NCI-H2081 (cell line): Measurements from ENCODE around the gene CDC34.

Experiments
- DNase-seq, 2 experiments: peaks; one replicate each; lab custom pipeline; 2025; lab: John Stamatoyannopoulos, UW

Gene CDC34

DNA sequence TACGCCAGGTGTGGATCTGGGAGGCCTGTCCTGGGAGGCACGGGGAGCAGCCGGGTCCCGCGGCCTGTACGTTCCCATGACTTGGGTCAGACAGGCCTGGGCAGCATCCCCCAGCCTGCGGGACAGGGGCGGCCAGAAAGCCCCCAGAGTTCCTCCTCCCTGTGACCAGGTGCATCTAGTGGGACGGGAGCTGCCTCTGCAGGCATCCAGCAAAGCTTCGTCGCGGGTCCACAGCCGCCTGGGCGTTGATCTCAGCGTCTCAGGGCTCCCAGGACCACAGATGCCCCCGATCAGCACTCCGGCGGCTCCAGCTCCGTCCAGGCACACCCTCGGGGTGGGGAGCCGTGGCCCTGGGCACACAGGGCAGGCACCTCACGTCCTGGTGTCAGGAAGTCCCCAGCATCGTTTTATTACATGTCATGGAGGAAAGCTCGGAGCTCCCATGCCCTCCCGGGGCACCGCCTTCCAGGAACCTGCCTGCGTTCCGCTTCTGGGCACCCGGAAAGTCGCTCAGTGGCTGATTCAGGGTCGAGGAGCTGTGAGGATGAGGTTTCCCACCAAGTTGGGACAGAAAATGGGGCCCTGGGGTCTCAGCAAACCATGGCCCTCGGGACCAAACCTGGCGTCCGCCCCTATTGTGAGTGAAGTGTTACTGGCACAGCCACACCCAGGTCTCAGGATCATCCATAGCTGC, 10.8 kb downstream of the CDC34 start:
- no peak for DNase-seq

DNA sequence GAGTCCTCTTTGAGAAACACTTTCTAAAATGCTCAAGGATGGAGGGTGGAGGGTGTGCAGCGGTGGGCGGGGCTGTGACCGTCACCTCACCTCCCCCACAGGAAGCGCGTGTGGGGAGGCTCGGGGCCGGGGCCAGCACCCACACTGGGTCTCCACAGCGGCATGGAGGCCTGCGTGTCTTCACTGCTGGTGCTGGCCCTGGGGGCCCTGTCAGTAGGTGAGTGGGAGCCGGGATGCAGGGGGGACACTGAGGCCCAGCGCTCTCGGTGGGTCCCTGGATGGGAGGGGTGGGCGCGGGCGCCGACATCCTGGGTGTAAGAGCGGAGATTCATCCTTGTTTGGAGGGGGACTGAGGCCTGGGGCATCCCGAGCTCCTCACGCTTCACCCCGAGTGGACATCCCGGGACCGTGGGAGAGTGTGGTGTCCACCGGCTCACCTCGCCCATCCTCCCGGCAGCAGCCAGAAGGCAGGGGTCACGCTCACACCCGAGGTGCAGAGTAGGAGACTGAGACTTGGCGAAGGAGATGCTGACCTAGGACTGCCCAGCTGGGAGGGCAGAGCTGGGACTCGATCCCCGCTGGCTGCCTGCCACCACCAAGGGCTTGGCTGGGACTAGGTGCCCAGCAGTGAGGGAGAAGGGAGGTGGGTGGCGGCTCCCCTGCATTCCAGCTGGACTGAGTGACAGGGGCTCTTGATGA, 12.5 kb downstream of the CDC34 start, which contains the start of gene GZMM:
Gene GZMM, plus strand, starts transcription at position 144 of the 699 bp plus-strand sequence. Its CDS starts 19 bp downstream, at position 163.
- DNase-seq = no peak

DNA sequence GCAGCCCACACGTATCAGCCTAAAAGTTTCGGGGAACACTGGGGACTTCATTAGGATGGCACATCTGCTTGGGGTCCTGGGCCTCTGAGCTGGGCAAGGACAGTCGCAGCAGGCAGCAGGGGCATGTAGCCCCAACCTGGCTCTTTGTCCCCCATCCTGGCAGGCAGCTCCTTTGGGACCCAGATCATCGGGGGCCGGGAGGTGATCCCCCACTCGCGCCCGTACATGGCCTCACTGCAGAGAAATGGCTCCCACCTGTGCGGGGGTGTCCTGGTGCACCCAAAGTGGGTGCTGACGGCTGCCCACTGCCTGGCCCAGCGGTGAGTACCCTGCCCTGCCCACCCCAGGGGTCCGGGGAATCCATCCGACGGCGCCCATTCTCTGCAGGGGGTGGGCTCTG, 15.6 kb downstream of the CDC34 start:
- DNase-seq = no peak

DNA sequence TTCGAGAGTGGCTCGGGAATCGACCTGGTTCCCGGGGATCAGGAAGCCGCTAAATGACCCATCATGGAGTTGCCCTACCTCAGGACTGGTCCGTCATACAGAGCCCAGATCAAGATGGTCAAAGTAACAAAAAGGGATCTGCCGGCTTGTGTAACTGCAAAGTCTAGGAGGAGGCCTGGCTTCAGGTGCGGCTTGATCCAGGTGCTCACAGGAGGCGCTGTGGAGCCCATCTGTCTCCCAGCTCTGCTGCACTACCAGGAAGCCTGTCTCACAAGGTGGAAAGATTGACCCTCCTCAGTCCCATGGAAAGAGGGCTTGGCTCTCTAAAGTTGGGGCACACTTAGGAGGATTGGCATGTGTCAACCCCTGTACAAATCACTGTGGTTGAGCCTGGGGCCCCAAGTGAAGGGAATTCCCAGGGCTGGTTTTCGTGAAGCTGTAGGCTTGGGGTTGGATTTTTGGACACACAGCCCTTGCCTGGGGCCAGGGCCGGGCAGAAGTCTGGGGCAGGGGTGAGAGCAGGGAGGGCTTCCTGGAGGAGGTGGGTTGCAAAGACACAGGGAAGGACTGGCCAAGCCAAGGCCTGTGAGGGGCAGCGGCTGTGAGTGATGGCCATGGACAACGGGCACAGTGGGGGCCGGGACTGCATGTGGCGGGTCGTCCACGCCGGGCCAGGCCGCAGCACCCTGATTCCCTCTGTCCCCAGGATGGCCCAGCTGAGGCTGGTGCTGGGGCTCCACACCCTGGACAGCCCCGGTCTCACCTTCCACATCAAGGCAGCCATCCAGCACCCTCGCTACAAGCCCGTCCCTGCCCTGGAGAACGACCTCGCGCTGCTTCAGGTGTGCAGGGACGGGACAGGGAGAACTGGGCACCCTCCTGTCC, 16.5 kb downstream of the CDC34 start:
- no peak for DNase-seq

DNA sequence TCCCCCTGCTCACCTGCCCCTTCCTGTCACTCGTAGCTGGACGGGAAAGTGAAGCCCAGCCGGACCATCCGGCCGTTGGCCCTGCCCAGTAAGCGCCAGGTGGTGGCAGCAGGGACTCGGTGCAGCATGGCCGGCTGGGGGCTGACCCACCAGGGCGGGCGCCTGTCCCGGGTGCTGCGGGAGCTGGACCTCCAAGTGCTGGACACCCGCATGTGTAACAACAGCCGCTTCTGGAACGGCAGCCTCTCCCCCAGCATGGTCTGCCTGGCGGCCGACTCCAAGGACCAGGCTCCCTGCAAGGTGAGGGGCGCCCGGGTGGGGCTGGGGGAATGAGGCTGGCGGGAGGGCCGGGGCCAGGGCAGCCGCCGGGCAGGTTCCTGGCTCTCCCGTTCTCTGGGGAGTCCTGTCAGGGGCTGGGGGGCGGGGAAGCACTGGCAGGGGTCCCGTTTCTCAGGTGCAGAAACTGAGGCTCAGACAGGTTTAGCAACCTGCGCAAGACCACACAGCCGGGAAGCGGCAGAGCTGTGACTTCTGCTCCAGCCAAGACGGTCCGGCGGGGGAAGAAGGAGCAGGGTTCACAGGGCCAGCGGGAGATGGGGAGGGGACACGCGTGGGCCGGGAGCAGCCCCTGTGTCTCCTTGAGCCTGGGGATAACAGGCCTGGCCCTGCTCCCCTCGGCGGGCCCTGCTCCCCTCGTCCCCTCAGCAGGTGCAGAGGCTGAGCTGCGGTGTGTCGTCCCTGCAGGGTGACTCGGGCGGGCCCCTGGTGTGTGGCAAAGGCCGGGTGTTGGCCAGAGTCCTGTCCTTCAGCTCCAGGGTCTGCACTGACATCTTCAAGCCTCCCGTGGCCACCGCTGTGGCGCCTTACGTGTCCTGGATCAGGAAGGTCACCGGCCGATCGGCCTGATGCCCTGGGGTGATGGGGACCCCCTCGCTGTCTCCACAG, 17.6 kb downstream of the CDC34 start:
- DNase-seq = no peak

DNA sequence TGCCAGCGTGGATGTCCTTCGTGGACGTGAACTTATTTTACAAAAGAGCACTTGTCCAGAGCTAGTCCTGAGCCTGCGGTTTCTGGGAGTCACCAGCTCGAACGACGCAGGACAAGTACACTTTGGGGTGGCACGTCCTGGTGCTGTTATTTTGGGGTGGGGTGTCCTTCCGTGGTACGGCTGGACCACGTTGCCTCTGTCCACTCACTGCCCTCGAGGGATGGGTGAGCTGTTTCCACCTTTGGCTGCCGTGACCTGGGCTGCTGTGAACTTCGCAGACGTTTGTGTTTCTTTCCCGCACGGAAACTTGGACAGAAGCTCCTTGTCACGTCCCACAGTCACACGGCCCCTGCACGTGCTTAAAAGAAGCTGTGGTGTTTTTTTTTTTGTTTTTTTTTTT, 23.3 kb downstream of the CDC34 start:
- no peak for DNase-seq

DNA sequence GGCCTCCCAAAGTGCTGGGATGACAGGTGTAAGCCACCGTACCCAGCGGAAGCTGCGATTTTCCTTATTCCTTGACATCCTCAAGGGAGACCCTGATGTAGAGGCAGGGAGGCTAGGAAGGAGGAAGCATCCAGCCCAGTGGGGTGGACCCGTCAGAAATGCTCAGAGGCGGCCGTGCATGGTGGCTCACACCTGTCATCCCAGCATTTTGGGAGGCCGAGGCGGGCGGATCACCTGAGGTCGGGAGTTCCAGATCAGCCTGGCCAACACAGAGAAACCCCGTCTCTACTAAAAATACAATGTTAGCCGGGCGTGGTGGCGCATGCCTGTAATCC, 23.9 kb downstream of the CDC34 start:
- DNase-seq = no peak

DNA sequence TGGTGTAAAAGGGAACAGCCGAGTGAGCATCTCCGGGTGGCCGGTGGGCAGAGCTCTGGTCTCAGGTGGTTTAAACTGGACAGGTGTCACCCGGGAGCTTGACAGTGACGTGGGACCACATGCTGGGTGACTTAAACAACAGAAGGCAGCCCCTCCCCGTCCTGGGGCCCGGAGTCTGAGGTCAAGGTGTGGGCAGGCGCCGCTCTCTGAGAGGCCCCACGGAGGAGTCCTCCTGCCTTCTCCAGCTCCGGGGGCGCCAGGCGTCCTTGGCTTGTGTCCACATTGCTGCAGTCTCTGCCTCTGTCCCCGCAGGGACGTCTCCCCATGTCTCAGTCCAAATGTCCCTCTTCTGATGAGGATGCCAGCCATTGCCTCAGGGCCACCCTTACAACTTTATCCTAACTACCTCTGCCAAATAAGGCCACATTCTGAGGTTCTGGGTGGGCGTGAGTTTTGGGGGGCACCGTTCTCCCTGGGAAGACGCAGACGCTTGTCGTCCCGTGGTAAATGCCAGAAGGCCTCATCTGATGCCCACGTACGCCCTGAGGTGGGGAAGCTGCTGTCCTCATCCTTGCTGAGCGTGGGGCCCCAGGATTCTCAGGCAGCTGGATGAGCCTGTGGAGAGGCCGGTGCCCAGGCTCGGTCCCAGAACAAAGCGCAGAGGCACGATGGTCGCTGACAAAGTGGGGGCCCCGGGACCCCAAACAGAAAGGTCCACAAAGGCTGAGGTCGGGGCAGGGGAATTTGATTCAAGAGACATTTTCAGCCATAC, 25.2 kb downstream of the CDC34 start:
- no peak for DNase-seq

DNA sequence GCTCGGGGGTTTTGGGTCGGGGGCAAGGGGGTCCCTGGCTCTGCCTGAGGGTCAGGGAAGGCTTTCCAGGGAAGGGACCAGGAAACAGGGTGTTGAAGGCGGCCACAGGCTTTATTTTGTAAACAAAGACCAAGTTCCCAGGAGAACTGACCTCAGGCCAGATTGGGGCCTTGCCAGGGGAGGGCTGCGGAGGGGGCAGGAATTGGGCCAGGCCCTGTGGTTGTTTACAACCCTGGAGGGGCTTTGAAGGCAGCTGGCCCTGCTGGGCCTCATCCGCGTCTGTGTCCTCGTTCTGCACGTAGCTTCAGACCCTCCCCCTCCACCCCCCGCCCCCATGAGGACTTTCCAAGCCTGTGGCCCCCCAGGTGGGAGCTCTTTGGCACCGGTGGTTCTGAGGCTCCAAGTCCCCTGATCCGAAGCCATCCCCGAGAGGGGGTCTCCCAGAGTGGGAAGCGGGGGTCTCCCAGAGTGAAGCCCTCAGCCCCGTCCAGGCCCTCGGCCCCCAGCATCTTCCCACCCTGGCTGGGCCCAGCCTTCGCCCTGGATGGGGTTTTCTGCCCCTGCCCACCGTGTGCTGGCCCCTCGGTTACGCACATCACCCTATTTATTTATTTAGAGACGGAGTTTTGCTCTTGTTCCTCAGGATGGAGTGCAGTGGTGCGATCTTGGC, 27.3 kb downstream of the CDC34 start:
- DNase-seq = no peak

DNA sequence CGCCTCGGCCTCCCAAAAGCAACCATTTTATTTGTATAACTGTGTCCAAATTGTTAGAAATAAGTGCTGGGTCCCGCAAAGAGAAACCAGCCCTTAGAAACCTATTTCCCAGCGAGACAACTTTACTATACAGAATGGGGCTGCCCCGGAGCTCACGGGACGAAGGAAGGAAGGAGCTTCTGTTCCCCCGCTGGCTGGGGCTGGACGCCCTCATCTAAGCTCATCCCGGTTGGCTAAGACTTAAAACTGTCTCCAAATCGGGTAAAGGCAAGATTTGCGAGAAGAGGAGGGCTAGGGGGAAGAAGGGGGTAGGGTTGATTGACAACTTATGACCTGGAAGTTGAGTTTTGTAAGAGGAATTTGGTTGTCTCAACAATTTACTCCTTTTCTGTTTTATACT, 28.6 kb downstream of the CDC34 start:
- no peak for DNase-seq

DNA sequence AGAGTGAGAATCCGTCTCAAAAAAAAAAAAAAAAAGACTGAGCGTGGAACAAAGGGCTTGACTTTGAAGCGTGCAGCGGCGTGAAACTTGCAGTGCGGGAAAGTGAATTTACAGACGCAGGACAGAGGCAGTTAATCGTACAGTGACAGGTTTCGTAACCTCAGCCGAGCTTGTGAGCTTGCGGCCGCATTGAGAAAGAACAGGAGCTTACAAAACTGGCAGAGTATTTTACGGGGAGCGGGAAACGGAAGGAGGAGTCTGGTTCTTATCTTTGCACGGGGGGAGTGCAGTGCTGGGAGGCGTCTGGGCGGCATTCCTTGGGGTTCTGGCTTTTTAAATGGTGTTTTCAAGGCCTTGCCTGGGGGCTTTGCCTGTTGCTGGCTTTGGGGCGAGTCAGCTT, 34.8 kb downstream of the CDC34 start:
- DNase-seq = no peak

DNA sequence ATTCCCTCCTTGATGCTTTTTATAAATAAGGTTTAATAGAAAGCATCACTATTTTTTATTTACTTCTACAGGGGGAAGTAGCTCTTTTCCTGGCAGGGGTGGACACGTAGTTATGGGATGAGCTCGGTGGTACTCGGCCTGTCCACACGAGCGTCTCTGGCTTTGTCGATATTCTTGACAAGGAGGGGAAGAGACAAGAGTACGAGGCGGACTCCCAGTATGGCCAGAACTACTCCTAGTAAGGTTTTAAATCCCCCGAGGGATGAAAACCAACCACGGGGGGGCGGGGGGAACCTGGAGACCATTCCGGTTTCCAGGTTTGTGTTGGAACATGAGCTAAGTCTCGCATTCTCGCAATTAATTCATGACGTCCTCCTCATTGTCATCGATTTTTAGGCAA, 35.3 kb downstream of the CDC34 start:
- no peak for DNase-seq

DNA sequence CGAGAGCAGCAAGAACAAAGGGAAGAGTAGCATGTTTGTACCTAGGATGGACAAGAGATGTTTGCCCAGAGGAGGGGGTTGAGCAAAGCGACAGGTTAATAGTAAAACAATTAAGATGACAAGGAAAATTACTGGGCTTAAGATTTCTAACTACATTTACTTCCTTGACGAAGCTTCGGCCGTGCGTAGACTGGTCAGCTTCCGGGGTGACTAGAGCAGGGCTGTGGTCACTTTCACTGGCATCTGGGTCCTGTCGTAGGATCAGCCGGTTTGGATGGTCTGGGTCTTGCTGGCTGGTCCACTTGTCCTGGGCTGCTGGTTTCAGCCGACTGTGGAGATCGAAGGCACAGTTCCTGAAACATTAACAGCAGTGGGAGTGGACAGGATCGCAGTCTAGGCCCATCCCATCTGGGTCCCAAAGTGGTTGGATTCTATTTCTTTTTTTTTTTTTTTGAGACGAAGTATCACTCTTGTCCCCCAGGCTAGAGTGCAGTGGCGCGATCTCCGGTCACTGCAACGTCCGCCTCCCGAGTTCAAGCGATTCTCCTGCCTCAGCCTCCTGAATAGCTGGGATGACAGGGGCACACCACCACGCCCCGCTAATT, 35.8 kb downstream of the CDC34 start:
- DNase-seq = no peak

DNA sequence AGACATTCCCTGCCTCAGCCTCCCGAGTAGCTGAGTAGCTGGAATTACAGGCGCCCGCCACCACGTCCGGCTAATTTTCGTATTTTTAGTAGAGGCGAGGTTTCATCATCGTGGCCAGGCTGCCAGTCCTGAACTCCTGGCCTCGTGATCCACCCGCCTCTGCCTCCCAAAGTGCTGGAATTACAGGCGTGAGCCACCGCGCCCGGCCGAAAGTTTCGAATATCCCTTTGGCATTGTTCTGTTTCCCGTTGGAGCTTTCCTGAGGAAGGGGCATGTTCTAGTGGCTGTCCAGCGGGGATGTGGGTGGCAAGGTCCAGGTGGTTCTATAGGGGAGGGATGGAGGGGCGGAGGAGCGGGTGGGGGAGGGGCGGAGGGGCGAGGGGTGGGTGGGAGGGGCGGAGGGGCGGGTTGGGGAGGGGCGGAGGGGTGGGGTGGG, 38.7 kb downstream of the CDC34 start:
- no peak for DNase-seq

DNA sequence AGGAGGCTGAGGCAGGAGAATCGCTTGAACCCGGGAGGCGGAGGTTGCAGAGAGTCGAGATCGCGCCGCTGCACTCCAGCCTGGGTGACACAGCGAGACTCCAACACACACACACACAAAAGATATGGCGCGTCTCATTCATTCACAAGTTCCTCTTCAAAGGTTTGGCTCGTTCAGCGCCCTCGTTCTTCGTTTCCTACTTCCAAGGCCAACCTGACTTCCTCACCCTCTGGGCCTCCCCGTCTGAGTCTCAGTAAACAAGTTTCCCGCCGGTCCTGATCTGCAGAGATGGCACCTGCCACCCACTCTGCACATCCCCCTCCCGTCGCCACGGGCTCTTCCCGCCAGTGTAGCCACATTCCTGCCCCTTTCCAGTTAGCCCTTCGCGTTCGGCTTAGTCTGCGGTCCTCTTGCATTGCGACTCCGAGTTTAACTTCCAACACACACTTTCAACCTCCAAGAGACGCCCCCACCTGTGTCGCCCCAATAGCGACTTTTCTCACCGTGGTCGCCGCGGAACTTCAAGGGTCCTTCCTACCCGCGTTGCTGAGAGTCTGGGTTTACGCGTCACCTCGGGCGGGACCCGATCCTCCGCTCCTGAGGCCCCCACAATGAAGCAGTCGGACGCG, 39.5 kb downstream of the CDC34 start:
- DNase-seq = peak; percentile 27 to 71

DNA sequence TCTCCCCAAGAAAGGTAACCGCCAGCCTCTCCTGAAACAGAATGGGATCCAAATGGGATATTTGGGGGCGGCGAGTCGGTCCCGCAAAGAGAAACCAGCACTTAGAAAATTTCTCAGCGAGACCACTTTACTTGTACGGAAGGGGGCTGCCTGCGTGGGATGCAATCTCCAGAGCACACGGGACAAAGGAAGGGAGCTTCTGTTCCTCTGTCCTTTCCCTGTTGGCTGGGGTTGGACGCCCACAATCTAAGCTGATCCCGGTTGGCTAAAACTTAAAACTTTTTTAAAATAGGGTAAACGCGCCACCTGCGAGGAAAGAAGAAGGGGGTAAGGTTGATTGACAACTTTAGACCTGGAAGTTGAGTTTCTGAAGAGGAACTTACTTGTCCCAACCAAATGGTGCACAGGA, 40.0 kb downstream of the CDC34 start:
- DNase-seq = peak in 1 of 2 experiments; percentile 29

DNA sequence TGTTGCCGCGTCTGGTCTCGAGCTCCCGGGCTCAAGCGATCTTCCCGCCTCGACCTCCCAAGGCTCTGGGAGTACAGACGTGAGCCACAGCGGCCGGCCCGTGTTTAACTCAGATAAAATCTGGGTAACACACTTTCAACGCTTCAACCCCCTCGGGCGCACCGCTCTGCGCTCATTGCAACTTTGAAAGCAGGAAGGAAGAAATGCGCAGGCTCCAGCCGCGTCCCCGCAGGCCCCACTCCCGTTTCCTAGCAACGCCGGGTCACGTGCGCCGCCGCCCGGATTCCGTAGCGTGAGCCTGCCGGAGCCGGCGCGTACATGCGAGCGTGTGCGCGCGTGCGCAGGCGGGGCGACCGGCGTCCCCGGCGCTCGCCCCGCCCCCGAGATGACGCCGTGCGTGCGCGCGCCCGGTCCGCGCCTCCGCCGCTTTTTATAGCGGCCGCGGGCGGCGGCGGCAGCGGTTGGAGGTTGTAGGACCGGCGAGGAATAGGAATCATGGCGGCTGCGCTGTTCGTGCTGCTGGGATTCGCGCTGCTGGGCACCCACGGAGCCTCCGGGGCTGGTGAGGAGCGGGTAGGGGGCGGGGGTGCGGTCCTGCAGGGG, 40.7 kb downstream of the CDC34 start, which contains the start of gene BSG:
Gene BSG, plus strand, starts transcription at position 457 of the 603 bp plus-strand sequence. Its CDS starts 39 bp downstream, at position 496.
- DNase-seq = peak; percentile 97 to 98

DNA sequence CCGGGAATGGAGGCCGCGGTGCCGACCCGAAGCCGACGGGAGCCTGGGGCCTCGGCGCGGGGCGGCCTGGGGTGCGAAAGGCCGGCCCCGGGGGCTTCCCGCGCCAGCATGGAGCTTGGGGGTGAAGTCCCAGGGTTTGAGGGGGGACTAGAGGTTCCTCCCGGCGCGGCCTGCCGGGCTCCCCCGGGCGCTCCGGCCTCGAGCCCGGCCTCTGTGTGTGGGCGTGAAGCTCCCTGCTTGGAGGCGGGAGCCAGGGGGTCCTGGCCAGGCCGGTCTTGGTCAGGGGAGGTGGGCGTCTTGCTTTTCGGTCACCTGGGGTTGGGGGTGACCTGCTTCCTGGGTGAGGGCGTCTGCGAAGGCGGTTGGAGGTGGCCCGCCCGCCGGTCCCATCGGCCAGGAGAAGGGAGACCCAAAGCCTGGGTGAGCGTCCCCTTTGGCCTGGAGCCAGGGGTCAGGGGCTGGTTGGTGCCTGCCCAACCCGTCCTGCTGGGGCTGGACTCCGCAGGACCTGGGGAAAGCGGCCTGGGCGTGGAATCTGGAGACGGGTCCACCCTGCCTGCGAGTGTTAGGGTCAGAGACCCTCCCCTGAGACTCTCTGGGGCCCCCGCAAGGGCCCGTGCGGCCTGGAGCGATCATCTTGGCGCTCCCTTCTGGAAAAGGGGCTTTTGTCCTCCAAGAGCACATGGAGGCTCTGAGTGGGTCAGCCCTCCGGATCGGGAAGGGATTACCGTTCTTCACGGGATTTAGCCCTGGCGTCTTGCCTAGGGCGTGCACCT, 41.4 kb downstream of the CDC34 start:
- peak; percentile 35 to 48 for DNase-seq
